Lower leg skin (tissue), 4 donors: Measurements from ENCODE around the gene RTN3. TPM values are rescaled to one million over a fixed set of nuclear protein-coding genes. Genes with fewer than 3 reads are reported as not detected.

Source experiments
- DNase-seq, 2 donors: peaks; one replicate each; pipeline ENCODE4 v3.0.0-alpha.2; 2019; ENCODE audit warnings: low spot score in 2 of 2
- H3K4me3 ChIP-seq: fragments of 200-600 bp; sonication (generic); 2 replicates; pipeline ENCODE4 v1.5.1; 2017; ENCODE audit warnings: mild to moderate bottlenecking, low read depth; ENCODE audit not compliant: poor library complexity, severe bottlenecking
- CTCF ChIP-seq, 3 donors: fragments of 450-650 bp; IDR thresholded peaks; one replicate each; pipeline ENCODE4 v1.5.1; 2016; ENCODE audit warnings: antibody characterized with exemption in 3 of 3, mild to moderate bottlenecking in 3 of 3, moderate library complexity in 2 of 3
- POLR2A ChIP-seq, 2 donors: fragments of 450-650 bp; IDR thresholded peaks; one replicate each; pipeline ENCODE4 v1.6.1; 2016 to 2017; ENCODE audit warnings: antibody characterized with exemption in 2 of 2, mild to moderate bottlenecking in 1 of 2, moderate library complexity in 1 of 2
- WGBS, 2 donors: methylation state at CpG; one replicate each; pipeline ENCODE4 v1.1.5; 2018; 5-methylcytosine and 5-hydroxymethylcytosine counted together
- intact Hi-C: fragments of 100-400 bp; cut with DNase I; formaldehyde crosslinking; loops from one replicate; pipeline ENCODE4 v1.15.0; 2023; ENCODE audit warnings: low total_unique reads
- total RNA-seq, 4 donors: library from RNA; depleted of rRNA; stranded (reverse); fragments of >200 nt; gene quantifications; one replicate each; pipeline ENCODE4 v1.1.0, GENCODE V29; 2016

Gene RTN3
- total RNA-seq, 4 donors from 2014 or later: 124 to 192 (median 148) TPM

GRCh38 chr11:63760487-63761079, 79.3 kb downstream of the RTN3 start:
- intact Hi-C loops: loop anchor here (10.0 kb wide), 1 partner anchor 184 kb away; no protein-coding TSS in a partner anchor
- no peak overlapping the region for H3K4me3 ChIP-seq
- WGBS, 2 donors: 76 to 77% methylated on average over 5 of the region's 5 CpGs
- peak in 1 of 2 donors; percentile 72 for DNase-seq
- TF ChIP-seq CTCF (IDR thresholded peaks at IDR 0.05): no peak

- intact Hi-C loops: loop anchor here (10.0 kb wide), 1 partner anchor 184 kb away; no protein-coding TSS in a partner anchor
- DNase-seq: peak in 1 of 2 donors; percentile 76
- H3K4me3 ChIP-seq: no peak overlapping the region
- no peak for TF ChIP-seq POLR2A (IDR thresholded peaks at IDR 0.05)
- TF ChIP-seq CTCF (IDR thresholded peaks at IDR 0.05): no peak
- 76 to 79% methylated on average over 10 of the region's 10 CpGs for WGBS, 2 donors
Measured at GRCh38 chr11:63761188-63761587, 79.9 kb downstream of the RTN3 start.

- peak in 1 of 2 donors; percentile 84 for DNase-seq
- 55 to 59% methylated on average over 33 to 34 of the region's 34 CpGs for WGBS, 2 donors
- intact Hi-C loops: loop anchor here (10.0 kb wide), 1 partner anchor 183 kb away; no protein-coding TSS in a partner anchor
- H3K4me3 ChIP-seq: no peak overlapping the region
- TF ChIP-seq CTCF (IDR thresholded peaks at IDR 0.05): no peak
- TF ChIP-seq POLR2A (IDR thresholded peaks at IDR 0.05): no peak
Measured at GRCh38 chr11:63761931-63762653, 80.8 kb downstream of the RTN3 start.

- intact Hi-C loops: loop anchor here (10.0 kb wide), 1 partner anchor 182 kb away; no protein-coding TSS in a partner anchor
- TF ChIP-seq CTCF (IDR thresholded peaks at IDR 0.05) (no peak), POLR2A (IDR thresholded peaks at IDR 0.05) (no peak)
- H3K4me3 ChIP-seq: no peak overlapping the region
- DNase-seq: peak in 1 of 2 donors; percentile 87
- WGBS, 2 donors: 30 to 54% methylated on average over 38 to 47 of the region's 96 CpGs
Measured at GRCh38 chr11:63762654-63763495, 81.6 kb downstream of the RTN3 start.

- intact Hi-C loops: loop anchor here (10.0 kb wide), 1 partner anchor 181 kb away; no protein-coding TSS in a partner anchor
- no peak overlapping the region for H3K4me3 ChIP-seq
- no peak for TF ChIP-seq POLR2A (IDR thresholded peaks at IDR 0.05)
- WGBS, 2 donors: 69 to 73% methylated on average over 78 to 81 of the region's 82 CpGs
- peak in 1 of 2 donors; percentile 74 for DNase-seq
Measured at GRCh38 chr11:63763496-63764339, 82.4 kb downstream of the RTN3 start.
